ENCODE measurements around the gene SIVA1. TPM values are rescaled to one million over a fixed set of nuclear protein-coding genes. Genes with fewer than 3 reads are reported as not detected.

SIVA1 gene
- total and polyA plus RNA-seq, 2 of the 8 experiments (the other 6 are each of a cell fraction or from before 2014, with no cell fraction given), result 123 to 589 TPM

- CTCF ChIA-PET (ENCODE audit: partially characterized antibody), result interaction anchor here (0.9 to 2.8 kb wide), 18 partner anchors 10 to 122 kb away, joined by 3 to 16 read pairs (median 4); no protein-coding TSS in a partner anchor
- TF ChIP-seq CTBP2 (IDR thresholded peaks at IDR 0.05; ENCODE audit: borderline replicate concordance, insufficient read depth, insufficient read length, low read length), result no peak
- TF ChIP-seq FOSL1 (IDR thresholded peaks at IDR 0.05; ENCODE audit: insufficient read depth, low read depth, low read length), result no peak
- TF ChIP-seq SP4 (IDR thresholded peaks at IDR 0.05; ENCODE audit: low read length), result 0 out of 2 replicates have a peak, but pooled peaks have one; percentile 39
- TF ChIP-seq YY1 (IDR thresholded peaks at IDR 0.05; ENCODE audit: low read depth, low read length), result no peak
- TF ChIP-seq EZH2 (IDR thresholded peaks at IDR 0.05; ENCODE audit: low read depth, low read length, severe bottlenecking), result no peak
- TF ChIP-seq POU5F1 (IDR thresholded peaks at IDR 0.05; ENCODE audit: low read depth, low read length), result no peak
- TF ChIP-seq HDAC2 (IDR thresholded peaks at IDR 0.05; ENCODE audit: borderline replicate concordance in 1 of 2, low read depth in 2 of 2, low read length in 2 of 2), result 0 out of 4 replicates have a peak, but pooled peaks of 1 of the 2 experiments have one; percentile 55
- 0 out of 2 replicates have a peak, but pooled peaks have one; percentile 56 for TF ChIP-seq RBBP5 (IDR thresholded peaks at IDR 0.05; ENCODE audit: borderline replicate concordance, low read depth, low read length)
- TF ChIP-seq GABPA (IDR thresholded peaks at IDR 0.05; ENCODE audit: borderline replicate concordance, insufficient read depth, low read length), result peak; percentile 78; the same call in 1 of the 2 replicates
- TF ChIP-seq JUND (IDR thresholded peaks at IDR 0.05; ENCODE audit: low read length), result no peak
Observed at GRCh38 chr14:104723651-104724406, 29.1 kb upstream of the SIVA1 start, which contains the start of gene ADSS1. ADSS1 (plus strand) TSS chr14:104724229; CDS start chr14:104724271, 42 bp downstream.

More at GRCh38 chr14:104723651-104724406, 29.1 kb upstream of the SIVA1 start, which contains the start of gene ADSS1:
- H3K27ac ChIP-seq (ENCODE audit: low read depth, low read length), result no peak within 1 kb of the TSS; the same call in 1 of the 2 replicates
- H3K4me1 ChIP-seq (replicated peaks in 1 of 4; ENCODE audit: control insufficient read depth in 3 of 4, insufficient read depth in 4 of 4, low read length in 3 of 4), result peaks cover 0 to 18% (median 10%) of the 10 kb centered on the region in 4 experiments; a peak in 6 of 7 replicates
- peak within 1 kb of the TSS; percentile 83 for H3K18ac ChIP-seq (ENCODE audit: extremely low read depth, low read length)
- peak within 1 kb of the TSS; percentile 62; the same call in 1 of the 2 replicates for H2AFZ ChIP-seq (ENCODE audit: low read length)
- H3K4me2 ChIP-seq (ENCODE audit: insufficient read depth in 1 of 2, low read depth in 2 of 2, low read length in 2 of 2), result peak within 1 kb of the TSS; percentile 62 to 80
- no peaks in the 10 kb centered on the region for H3K9me3 ChIP-seq (ENCODE audit: insufficient read depth in 2 of 2, low read depth in 1 of 2, low read length in 1 of 2)
- H2BK5ac ChIP-seq (ENCODE audit: low read depth, low read length), result peak within 1 kb of the TSS; percentile 44; the same call in 1 of the 2 replicates
- peak within 1 kb of the TSS; percentile 55 to 88 (median 68) for H3K4me3 ChIP-seq (ENCODE audit: extremely low read depth in 1 of 4, insufficient read depth in 2 of 4, low read depth in 3 of 4, low read length in 4 of 4)
- no peaks in the 10 kb centered on the region for H3K79me2 ChIP-seq (ENCODE audit: control insufficient read depth in 1 of 2, insufficient read depth in 2 of 2, low read length in 2 of 2)
- H3K23ac ChIP-seq (ENCODE audit: insufficient read length), result no peak within 1 kb of the TSS
- peaks cover 9% of the 10 kb centered on the region; the same call in 1 of the 2 replicates for H3K23me2 ChIP-seq (ENCODE audit: low read depth, low read length)
- H4K91ac ChIP-seq (replicated peaks; ENCODE audit: insufficient read length, low read length), result peak within 1 kb of the TSS; percentile 85
- no peak within 1 kb of the TSS for H2BK20ac ChIP-seq (ENCODE audit: low read length)
- no peaks in the 10 kb centered on the region for H3K79me1 ChIP-seq (ENCODE audit: low read depth, low read length)
- H2BK120ac ChIP-seq (replicated peaks; ENCODE audit: low read depth, low read length), result no peak within 1 kb of the TSS
- H3K14ac ChIP-seq (ENCODE audit: insufficient read length), result no peak within 1 kb of the TSS
- peaks cover 0 to 4% of the 10 kb centered on the region in 2 experiments for H4K20me1 ChIP-seq (replicated peaks in 1 of 2; ENCODE audit: control insufficient read depth in 1 of 2, insufficient read depth in 2 of 2, low read length in 2 of 2)
- peak within 1 kb of the TSS; percentile 5 for H4K5ac ChIP-seq (ENCODE audit: insufficient read length, low read depth, low read length)
- H4K8ac ChIP-seq (ENCODE audit: extremely low read depth, insufficient read depth, low read length), result peak within 1 kb of the TSS; percentile 81
- H2BK12ac ChIP-seq (ENCODE audit: low read depth, low read length), result peak within 1 kb of the TSS; percentile 60; the same call in 1 of the 2 replicates
- H3K56ac ChIP-seq (replicated peaks; ENCODE audit: insufficient read length, low read depth, low read length), result no peak within 1 kb of the TSS
- H3K27me3 ChIP-seq (replicated peaks in 1 of 4; ENCODE audit: control insufficient read depth in 3 of 4, extremely low read depth in 1 of 4, insufficient read depth in 3 of 4, low read length in 3 of 4), result peaks cover 0 to 3% (median 0%) of the 10 kb centered on the region in 4 experiments; a peak in 1 of 7 replicates
- peak within 1 kb of the TSS; percentile 44 for H3K4ac ChIP-seq (replicated peaks; ENCODE audit: insufficient read length, low read depth, low read length)
- H2AK5ac ChIP-seq (ENCODE audit: low read depth, low read length), result no peak within 1 kb of the TSS
- H3K9ac ChIP-seq (replicated peaks in 1 of 4; ENCODE audit: extremely low read depth in 1 of 4, low read depth in 3 of 4, low read length in 3 of 4), result peak within 1 kb of the TSS; percentile 6 to 71 (median 36); a peak in 4 of 7 replicates
- POLR2A ChIA-PET (ENCODE audit: partially characterized antibody), result interaction anchor here (0.7 to 2.7 kb wide), 5 partner anchors 10 to 576 kb away, joined by 3 to 10 read pairs (median 3); no protein-coding TSS in a partner anchor
- WGBS, 2 experiments (ENCODE audit: extremely low coverage in 1 of 2, insufficient coverage in 1 of 2, insufficient read length in 1 of 2, insufficient replicate concordance in 2 of 2, low coverage in 1 of 2, low lambda C conversion rate in 2 of 2, missing lambda C conversion rate in 1 of 2), result 14% methylated on average over 32 of the region's 82 CpGs; no CpG with 5 or more reads in 1 of the 2 experiments
- H3K36me3 ChIP-seq (ENCODE audit: control insufficient read depth in 2 of 4, insufficient read depth in 4 of 4, low read length in 3 of 4), result peaks cover 0 to 2% (median 0%) of the 10 kb centered on the region in 4 experiments; a peak in 1 of 8 replicates
- DNase-seq (ENCODE audit: low read depth in 1 of 2, low spot score in 2 of 2) (peak in 1 of 2 experiments; percentile 84), FAIRE-seq (no peak)
- peak within 1 kb of the TSS; percentile 61; the same call in 1 of the 2 replicates for H2BK15ac ChIP-seq (ENCODE audit: low read length)
